ENCODE results near the gene DUOX1.

The DUOX1 gene

DNA sequence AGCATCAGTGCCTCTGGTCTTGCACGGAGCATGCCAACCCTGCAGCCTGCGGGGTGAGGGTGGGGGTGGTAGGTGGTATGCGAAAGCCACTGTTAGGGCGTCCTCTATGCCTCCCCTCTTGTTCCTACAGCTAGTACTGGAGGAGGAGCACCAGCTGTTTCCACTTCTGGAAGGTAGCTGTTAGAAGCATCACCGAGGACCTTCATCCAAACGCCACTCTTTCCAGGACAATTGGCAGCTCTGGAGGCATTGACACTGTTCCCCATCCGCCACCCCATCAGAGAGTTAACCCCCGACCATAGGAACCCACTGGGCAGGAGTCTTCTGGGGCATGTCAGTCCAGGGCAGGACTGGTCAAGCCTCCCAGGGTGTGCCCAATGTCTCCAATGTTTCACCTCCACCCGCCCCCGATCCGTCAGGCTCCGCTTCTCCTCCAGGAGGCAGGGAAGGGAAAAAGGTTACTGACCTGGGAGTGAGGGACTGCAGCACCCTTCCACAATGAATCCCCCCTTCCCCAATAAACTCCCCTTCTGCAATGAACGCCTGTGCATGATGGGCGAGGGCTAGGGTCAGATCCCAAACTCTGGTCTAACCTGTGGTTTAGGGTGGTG, 16.3 kb upstream of the DUOX1 start:
- Mint-ChIP-seq H3K9me3 (no peaks in the 10 kb centered on the region), H3K36me3 (ENCODE audit: low read depth) (peaks cover 1% of the 10 kb centered on the region), H3K27me3 (ENCODE audit: low read depth) (peaks cover 88% of the 10 kb centered on the region), H3K4me1 (ENCODE audit: low read depth) (peaks cover 18% of the 10 kb centered on the region), H3K27ac (no peak overlapping the region), H3K4me3 (no peak overlapping the region)

DNA sequence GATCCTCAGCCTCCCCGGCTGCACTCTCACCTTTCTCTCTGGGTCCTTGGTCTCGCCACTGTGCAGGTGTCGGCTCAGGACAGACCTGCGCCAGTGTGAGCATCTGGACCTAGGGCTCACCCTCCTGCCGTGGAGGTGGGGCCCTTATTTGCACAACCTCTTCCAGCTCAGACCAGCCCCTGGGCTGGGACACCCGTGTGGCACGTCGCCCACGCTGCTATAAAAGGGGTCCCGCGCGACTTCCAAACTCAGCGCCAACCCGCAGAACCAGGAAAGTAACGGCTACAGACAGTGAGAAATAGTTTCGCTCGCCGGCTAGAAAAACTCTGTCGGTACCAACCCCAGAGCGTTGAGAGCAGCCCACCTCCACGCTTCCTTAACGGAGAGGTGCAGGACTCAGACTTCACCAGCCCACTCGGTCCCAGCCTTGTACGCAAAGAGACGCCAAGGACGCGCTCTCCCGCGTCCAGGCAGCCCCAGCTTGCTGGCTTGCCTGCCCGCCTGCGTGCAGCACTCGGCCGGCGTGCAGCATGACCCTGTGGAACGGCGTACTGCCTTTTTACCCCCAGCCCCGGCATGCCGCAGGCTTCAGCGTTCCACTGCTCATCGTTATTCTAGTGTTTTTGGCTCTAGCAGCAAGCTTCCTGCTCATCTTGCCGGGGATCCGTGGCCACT, 15.6 kb upstream of the DUOX1 start, which contains the start of the genes DUOX2 and DUOXA2:
DUOX2 (minus strand) TSS at position 97 of the 675 bp plus-strand sequence. CDS start 761 bp downstream, outside the sequence.
DUOXA2 (plus strand) TSS at position 251 of the 675 bp plus-strand sequence; CDS start at position 531, 280 bp downstream.
- Mint-ChIP-seq H3K4me1 (ENCODE audit: low read depth) (peaks cover 18% of the 10 kb centered on the region), H3K36me3 (ENCODE audit: low read depth) (peaks cover 1% of the 10 kb centered on the region), H3K9me3 (no peaks in the 10 kb centered on the region), H3K27me3 (ENCODE audit: low read depth) (peaks cover 82% of the 10 kb centered on the region), H3K4me3 (peak within 1 kb of the TSS; percentile 2), H3K27ac (no peak within 1 kb of the TSS)

DNA sequence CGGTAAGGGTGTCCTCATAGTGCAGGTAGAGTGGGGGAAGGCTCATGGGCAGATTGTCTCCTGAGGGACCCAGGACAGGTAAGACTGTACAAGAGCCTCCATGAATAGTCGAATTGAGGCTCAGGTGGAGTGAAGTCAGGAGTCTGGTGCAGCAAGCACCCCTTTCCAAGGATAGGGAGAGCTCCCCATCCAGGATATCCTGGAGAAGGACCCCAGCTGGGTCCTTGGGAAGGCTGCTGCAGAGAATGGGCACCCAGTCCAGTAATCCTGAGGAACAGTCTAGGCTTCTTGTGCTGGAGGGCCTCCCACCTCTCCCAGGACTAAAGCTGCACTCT, 15.1 kb upstream of the DUOX1 start:
- Mint-ChIP-seq H3K9me3 (no peaks in the 10 kb centered on the region), H3K4me3 (no peak overlapping the region), H3K4me1 (ENCODE audit: low read depth) (peaks cover 18% of the 10 kb centered on the region)

DNA sequence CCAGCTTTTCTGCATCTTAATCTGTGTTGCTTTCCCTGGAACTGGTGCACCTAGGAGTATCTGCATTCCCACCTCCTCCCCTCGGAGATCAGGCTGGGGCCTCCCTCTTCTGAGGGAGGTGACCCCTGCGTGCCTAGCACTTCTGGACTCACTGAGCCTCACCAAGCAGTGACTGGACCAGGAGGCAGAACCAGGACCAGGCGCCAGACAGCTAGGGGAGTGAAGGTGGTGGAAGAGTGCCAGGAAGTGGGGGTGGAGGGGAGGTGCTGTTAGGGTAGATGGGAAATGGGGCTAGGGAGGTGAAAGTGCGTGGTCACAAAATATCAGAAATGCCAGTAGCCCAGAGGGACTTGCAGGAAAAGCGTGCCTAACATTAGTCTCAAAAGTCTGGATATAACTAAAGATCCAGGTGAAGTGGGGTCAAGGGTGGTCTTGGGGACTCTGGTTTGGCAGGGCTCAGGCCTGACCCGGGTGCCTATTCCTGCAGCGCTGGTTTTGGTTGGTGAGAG, 14.4 kb upstream of the DUOX1 start:
- peaks cover 18% of the 10 kb centered on the region for H3K4me1 Mint-ChIP-seq (ENCODE audit: low read depth)
- H3K4me3 Mint-ChIP-seq = no peak overlapping the region
- H3K9me3 Mint-ChIP-seq = no peaks in the 10 kb centered on the region
- H3K27ac Mint-ChIP-seq = no peak overlapping the region
- peaks cover 1% of the 10 kb centered on the region for H3K36me3 Mint-ChIP-seq (ENCODE audit: low read depth)
- H3K27me3 Mint-ChIP-seq (ENCODE audit: low read depth) = peaks cover 70% of the 10 kb centered on the region

More for the DNA sequence above, 15.1 kb upstream of the DUOX1 start:
- H3K27me3 Mint-ChIP-seq (ENCODE audit: low read depth) = peaks cover 77% of the 10 kb centered on the region
- peaks cover 1% of the 10 kb centered on the region for H3K36me3 Mint-ChIP-seq (ENCODE audit: low read depth)
- no peak overlapping the region for H3K27ac Mint-ChIP-seq

DNA sequence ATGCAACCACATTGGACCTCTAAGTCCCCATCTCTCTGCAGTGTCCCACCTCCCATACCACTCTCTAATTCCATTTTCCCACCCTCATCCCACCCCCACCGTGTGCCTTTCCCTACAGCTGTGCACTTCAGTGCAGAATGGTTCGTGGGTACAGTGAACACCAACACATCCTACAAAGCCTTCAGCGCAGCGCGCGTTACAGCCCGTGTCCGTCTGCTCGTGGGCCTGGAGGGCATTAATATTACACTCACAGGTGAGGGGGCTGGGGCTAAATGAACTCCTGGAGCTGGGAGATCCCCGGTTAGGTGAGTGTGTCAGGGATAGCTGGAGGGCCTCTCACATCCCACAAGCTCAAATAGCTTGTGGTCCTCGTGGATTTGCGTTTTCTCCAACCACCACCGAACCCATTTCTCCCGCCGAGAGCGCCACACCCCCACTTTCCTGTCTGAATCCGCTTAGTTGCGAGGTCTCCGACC, 13.8 kb upstream of the DUOX1 start:
- H3K4me1 Mint-ChIP-seq (ENCODE audit: low read depth) = peaks cover 17% of the 10 kb centered on the region
- H3K36me3 Mint-ChIP-seq (ENCODE audit: low read depth) = peaks cover 1% of the 10 kb centered on the region
- no peak overlapping the region for H3K4me3 Mint-ChIP-seq
- H3K27me3 Mint-ChIP-seq (ENCODE audit: low read depth) = peaks cover 66% of the 10 kb centered on the region
- H3K27ac Mint-ChIP-seq = no peak overlapping the region
- H3K9me3 Mint-ChIP-seq = no peaks in the 10 kb centered on the region

DNA sequence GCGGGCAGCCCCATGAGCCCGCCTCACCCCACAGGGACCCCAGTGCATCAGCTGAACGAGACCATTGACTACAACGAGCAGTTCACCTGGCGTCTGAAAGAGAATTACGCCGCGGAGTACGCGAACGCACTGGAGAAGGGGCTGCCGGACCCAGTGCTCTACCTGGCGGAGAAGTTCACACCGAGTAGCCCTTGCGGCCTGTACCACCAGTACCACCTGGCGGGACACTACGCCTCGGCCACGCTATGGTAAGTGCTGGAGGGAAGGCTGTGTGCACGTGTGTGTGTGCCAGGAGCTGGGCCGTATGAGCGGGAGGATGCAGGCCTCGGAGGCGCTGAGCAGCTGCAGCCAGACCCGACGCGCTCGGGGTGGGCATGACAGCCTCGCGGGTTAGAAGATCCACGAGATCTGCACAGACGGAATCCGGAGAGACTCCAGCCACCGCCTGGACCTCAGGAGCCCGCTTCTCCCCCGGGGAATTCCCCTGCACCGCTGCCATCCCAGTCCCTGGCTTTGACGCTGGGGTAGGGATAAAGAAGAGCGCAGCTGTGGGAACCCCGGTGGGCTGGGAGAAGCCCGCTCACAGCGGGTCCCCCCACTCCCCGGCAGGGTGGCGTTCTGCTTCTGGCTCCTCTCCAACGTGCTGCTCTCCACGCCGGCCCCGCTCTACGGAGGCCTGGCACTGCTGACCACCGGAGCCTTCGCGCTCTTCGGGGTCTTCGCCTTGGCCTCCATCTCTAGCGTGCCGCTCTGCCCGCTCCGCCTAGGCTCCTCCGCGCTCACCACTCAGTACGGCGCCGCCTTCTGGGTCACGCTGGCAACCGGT, 13.1 kb upstream of the DUOX1 start:
- Mint-ChIP-seq H3K9me3 (no peaks in the 10 kb centered on the region), H3K27me3 (ENCODE audit: low read depth) (peaks cover 66% of the 10 kb centered on the region), H3K4me3 (no peak overlapping the region), H3K36me3 (ENCODE audit: low read depth) (peaks cover 1% of the 10 kb centered on the region), H3K4me1 (ENCODE audit: low read depth) (peaks cover 17% of the 10 kb centered on the region), H3K27ac (no peak overlapping the region)

DNA sequence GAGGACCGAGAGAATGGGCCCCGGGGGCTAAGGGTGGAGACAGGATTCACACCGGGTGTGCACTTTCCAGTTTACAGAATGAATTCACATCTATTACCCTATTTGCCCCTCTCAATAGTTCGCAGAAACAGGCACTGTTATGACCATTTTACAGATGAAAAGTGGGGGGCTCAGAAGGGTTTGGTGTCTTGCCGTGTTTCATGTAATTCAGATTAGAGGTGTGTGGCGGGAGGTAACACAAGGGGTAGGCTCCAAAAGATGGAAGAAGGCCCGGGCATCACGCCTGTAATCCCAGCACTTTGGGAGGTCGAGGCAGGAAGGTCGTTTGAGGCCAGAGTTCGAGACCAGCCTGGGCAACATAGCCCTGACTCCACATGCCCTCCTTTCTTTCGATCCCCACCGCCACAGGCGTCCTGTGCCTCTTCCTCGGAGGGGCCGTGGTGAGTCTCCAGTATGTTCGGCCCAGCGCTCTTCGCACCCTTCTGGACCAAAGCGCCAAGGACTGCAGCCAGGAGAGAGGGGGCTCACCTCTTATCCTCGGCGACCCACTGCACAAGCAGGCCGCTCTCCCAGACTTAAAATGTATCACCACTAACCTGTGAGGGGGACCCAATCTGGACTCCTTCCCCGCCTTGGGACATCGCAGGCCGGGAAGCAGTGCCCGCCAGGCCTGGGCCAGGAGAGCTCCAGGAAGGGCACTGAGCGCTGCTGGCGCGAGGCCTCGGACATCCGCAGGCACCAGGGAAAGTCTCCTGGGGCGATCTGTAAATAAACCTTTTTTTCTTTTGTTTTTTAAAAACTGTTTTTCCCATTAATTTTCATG, 12.3 kb upstream of the DUOX1 start:
- Mint-ChIP-seq H3K36me3 (ENCODE audit: low read depth) (peaks cover 1% of the 10 kb centered on the region), H3K27ac (peak overlapping the region; percentile 37), H3K4me3 (peak overlapping the region; percentile 67), H3K9me3 (no peaks in the 10 kb centered on the region), H3K27me3 (ENCODE audit: low read depth) (peaks cover 61% of the 10 kb centered on the region), H3K4me1 (ENCODE audit: low read depth) (peaks cover 13% of the 10 kb centered on the region)

DNA sequence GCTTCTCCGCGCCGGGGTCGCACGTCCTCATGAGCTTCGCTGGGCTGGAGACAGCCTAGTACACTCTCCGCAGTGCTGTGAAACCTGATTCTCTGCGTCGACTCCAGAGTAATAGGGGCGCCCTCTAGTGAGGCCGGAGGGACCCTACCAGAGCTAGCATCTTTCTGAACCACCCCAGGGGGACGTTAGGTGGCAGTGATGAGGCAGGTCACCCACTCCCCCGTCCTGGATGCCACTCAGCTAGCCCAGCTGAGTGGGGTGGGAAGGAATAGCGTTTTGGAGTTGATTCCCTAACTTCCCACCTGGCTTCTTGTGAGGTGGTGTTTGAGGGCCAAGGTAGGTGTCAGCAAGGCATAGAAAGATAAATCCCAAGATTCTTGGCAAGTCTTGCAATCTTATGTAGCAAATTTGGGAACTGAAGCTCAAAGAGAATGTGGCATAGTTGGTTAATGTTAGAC, 11.6 kb upstream of the DUOX1 start:
- Mint-ChIP-seq H3K9me3 (no peaks in the 10 kb centered on the region), H3K36me3 (ENCODE audit: low read depth) (peaks cover 1% of the 10 kb centered on the region), H3K27ac (peak overlapping the region; percentile 37), H3K4me3 (peak overlapping the region; percentile 67), H3K27me3 (ENCODE audit: low read depth) (peaks cover 59% of the 10 kb centered on the region), H3K4me1 (ENCODE audit: low read depth) (peaks cover 13% of the 10 kb centered on the region)

DNA sequence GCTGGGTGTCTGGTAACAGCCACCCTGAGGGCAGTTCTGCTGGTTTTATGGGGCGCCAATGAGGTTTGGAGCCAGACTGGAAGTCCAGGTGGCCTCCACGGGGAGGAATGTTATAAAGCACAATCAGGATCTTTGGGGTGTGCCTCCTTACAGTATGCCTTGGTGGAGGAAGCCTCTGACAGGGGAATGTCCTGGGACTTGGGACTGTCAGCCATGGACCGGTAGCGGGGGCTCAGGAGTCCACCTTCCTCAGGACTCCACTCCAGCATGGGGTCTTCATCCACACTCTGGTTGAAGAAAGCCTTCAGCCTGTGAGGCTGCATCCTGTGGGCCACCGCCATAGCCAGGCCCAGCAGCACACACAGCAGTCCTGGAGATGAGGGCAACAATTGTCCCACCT, 10.8 kb upstream of the DUOX1 start:
- H3K27ac Mint-ChIP-seq = no peak overlapping the region
- H3K27me3 Mint-ChIP-seq (ENCODE audit: low read depth) = peaks cover 52% of the 10 kb centered on the region
- peaks cover 12% of the 10 kb centered on the region for H3K4me1 Mint-ChIP-seq (ENCODE audit: low read depth)
- H3K36me3 Mint-ChIP-seq (ENCODE audit: low read depth) = peaks cover 1% of the 10 kb centered on the region
- H3K9me3 Mint-ChIP-seq = no peaks in the 10 kb centered on the region
- H3K4me3 Mint-ChIP-seq = no peak overlapping the region

DNA sequence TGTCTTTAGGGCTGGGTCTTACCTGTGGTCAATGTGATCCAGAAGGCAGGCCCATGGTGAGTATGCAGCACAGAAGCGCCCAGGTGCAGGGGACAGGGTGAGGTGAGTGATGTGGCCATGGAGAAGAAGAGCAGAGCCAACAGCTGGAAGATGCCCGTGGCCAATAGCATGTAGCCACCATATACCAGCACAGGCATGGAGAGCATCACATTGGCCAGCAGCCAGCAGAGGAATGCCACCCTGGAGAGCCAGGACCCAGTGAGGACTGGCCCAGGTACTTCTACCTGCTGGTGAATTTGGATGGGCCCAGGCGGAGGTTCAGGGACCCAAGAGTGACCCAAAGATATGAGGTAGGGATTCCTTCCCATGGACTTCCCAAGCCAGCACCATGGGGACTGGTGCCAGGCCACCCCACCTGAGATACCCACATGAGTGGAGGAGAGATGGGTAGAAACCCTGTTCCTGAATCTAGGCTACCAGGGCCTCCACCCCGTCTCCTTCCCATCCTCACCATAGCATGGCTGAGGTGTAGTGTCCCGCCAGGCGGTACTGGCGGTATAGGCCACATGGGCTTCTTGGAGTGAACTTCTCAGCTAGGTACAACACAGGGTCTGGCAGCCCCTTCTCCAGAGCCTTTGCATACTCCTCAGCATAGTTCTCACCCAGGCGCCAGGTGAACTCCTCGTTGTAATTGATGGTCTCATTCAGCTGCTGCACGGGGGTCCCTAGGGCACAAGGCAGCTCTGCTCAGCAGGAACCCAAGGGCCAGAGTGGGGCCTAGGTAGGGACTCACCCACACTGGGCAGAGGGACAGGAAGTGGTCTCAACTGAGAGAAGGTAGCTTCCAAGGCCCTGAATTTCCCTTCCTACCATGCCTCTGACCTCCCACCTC, 9.5 kb upstream of the DUOX1 start:
- H3K4me3 Mint-ChIP-seq = no peak overlapping the region
- H3K4me1 Mint-ChIP-seq (ENCODE audit: low read depth) = peaks cover 9% of the 10 kb centered on the region
- H3K27ac Mint-ChIP-seq = no peak overlapping the region
- no peaks in the 10 kb centered on the region for H3K9me3 Mint-ChIP-seq
- H3K36me3 Mint-ChIP-seq (ENCODE audit: low read depth) = peaks cover 1% of the 10 kb centered on the region
- H3K27me3 Mint-ChIP-seq (ENCODE audit: low read depth) = peaks cover 46% of the 10 kb centered on the region

DNA sequence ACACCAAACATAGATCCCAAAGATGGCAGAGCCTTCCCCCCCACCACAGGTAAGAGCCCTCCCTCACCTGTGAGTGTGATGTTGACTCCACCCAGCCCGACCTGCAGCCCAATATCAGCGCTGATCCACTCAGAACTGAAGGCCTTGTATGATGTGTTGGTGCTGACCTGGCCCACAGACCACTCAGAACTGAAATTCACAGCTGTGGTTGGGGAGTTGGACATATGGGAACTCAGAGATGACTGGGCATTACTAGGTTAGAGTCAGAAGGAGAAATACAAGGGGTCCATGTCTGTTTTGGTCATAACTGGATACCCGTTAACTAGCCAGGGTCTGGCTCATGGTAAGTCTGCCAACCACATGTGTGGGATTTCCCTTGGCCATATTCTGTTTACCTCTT, 8.8 kb upstream of the DUOX1 start:
- Mint-ChIP-seq H3K27ac (no peak overlapping the region), H3K4me3 (no peak overlapping the region)

DNA sequence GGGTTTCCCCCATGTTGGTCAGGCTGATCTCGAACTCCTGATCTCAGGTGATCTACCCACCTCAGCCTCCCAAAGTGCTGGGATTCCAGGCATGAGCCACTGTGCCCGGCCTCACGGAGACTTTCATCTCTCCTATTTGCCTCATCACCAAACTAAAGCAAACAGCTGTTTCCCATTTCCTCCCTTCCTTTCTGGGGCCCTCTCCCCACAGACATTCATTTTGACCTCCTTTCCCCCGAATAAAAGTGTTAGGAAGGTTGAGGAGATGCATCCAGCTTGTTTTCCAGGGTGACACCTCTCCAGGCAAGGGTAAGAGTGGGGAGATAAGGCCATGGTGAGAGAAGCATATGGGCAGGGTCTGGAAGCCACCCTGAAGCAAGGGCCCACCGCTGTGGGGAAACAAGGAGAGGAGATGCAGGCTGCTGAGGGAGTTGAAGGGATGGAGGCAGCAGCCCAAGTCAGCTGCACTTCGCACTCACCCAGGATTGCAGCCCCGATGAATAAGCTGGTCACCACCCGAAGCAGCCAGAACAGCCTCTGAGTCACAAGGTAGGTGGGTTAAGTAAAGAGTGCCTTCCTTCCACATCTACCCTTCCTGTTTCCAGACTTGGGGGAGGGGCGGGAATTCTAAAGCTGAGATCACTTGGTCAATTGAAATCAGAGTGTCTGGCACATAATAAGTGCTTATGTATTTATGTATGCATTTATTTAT, 7.9 kb upstream of the DUOX1 start:
- peaks cover 1% of the 10 kb centered on the region for H3K36me3 Mint-ChIP-seq (ENCODE audit: low read depth)
- H3K27me3 Mint-ChIP-seq (ENCODE audit: low read depth) = peaks cover 44% of the 10 kb centered on the region
- no peak overlapping the region for H3K27ac Mint-ChIP-seq
- no peaks in the 10 kb centered on the region for H3K9me3 Mint-ChIP-seq
- no peak overlapping the region for H3K4me3 Mint-ChIP-seq
- H3K4me1 Mint-ChIP-seq (ENCODE audit: low read depth) = peaks cover 9% of the 10 kb centered on the region

More for the DNA sequence above, 8.8 kb upstream of the DUOX1 start:
- Mint-ChIP-seq H3K4me1 (ENCODE audit: low read depth) (peaks cover 9% of the 10 kb centered on the region), H3K36me3 (ENCODE audit: low read depth) (peaks cover 1% of the 10 kb centered on the region), H3K9me3 (no peaks in the 10 kb centered on the region), H3K27me3 (ENCODE audit: low read depth) (peaks cover 46% of the 10 kb centered on the region)

All from T-helper 1 cell treated with Interleukin-12 subunit alpha and Interleukin-12 subunit beta and Interleukin-4 antibody, amounts not matched to agents 30 μg/mL and 1 μg/mL, for 36 hours (primary cell).